GM12872 (cell line): ENCODE measurements around the gene MTMR3.

ENCODE experiments used
- CTCF ChIP-seq: IDR thresholded peaks from 3 replicates; pipeline ENCODE4 v1.5.1; 2011; ENCODE audit warnings: low read depth, mild to moderate bottlenecking, low read length, moderate library complexity; ENCODE audit not compliant: insufficient read depth

MTMR3 gene

GRCh38 chr22:30041881-30042280, 158.9 kb downstream of the MTMR3 start:
- TF ChIP-seq CTCF, result no peak

GRCh38 chr22:30043161-30043560, 160.2 kb downstream of the MTMR3 start:
- no peak for TF ChIP-seq CTCF

- no peak for TF ChIP-seq CTCF
Observed at GRCh38 chr22:30044369-30044768, 161.4 kb downstream of the MTMR3 start.

- no peak for TF ChIP-seq CTCF
Observed at GRCh38 chr22:30044881-30045493, 162.0 kb downstream of the MTMR3 start.

- no peak for TF ChIP-seq CTCF
Observed at GRCh38 chr22:30045494-30045887, 162.5 kb downstream of the MTMR3 start.

- no peak for TF ChIP-seq CTCF
Observed at GRCh38 chr22:30045901-30046715, 163.1 kb downstream of the MTMR3 start.

- no peak for TF ChIP-seq CTCF
Observed at GRCh38 chr22:30046716-30047363, 163.9 kb downstream of the MTMR3 start.
